GM19035 (cell line): Measurements from ENCODE around the gene CELF2.

Experiments used
- ATAC-seq: cut with Tn5 transposase; IDR thresholded peaks from one replicate; pipeline ENCODE4 v1.9.1; 2021; ENCODE audit not compliant: unreplicated experiment

Gene CELF2

GRCh38 chr10:11192304-11193000, 174.8 kb downstream of the CELF2 start:
- ATAC-seq, result no peak

GRCh38 chr10:11193001-11193551, 175.4 kb downstream of the CELF2 start:
- no peak for ATAC-seq

GRCh38 chr10:11194859-11195586, 177.4 kb downstream of the CELF2 start:
- ATAC-seq, result peak; percentile 28

GRCh38 chr10:11195623-11196022, 178.0 kb downstream of the CELF2 start:
- no peak for ATAC-seq

GRCh38 chr10:11197266-11197712, 179.6 kb downstream of the CELF2 start:
- peak; percentile 54 for ATAC-seq

GRCh38 chr10:11197878-11198277, 180.2 kb downstream of the CELF2 start:
- ATAC-seq, result no peak

GRCh38 chr10:11201911-11202310, 184.2 kb downstream of the CELF2 start:
- no peak for ATAC-seq

GRCh38 chr10:11204351-11204942, 186.8 kb downstream of the CELF2 start:
- no peak for ATAC-seq

- no peak for ATAC-seq
Measured at GRCh38 chr10:11205030-11205772, 187.5 kb downstream of the CELF2 start.

GRCh38 chr10:11206676-11207559, 189.2 kb downstream of the CELF2 start:
- no peak for ATAC-seq

GRCh38 chr10:11207560-11207844, 189.8 kb downstream of the CELF2 start:
- no peak for ATAC-seq

GRCh38 chr10:11208243-11208642, 190.6 kb downstream of the CELF2 start:
- no peak for ATAC-seq

- ATAC-seq, result peak; percentile 57
Measured at GRCh38 chr10:11208908-11209829, 191.5 kb downstream of the CELF2 start.

GRCh38 chr10:11209830-11210181, 192.1 kb downstream of the CELF2 start:
- ATAC-seq, result peak; percentile 24

GRCh38 chr10:11210211-11210922, 192.7 kb downstream of the CELF2 start:
- peak; percentile 6 for ATAC-seq

GRCh38 chr10:11212288-11213085, 194.8 kb downstream of the CELF2 start:
- ATAC-seq, result no peak

GRCh38 chr10:11213137-11213536, 195.5 kb downstream of the CELF2 start:
- ATAC-seq, result no peak

- ATAC-seq, result no peak
Measured at GRCh38 chr10:11214407-11214806, 196.7 kb downstream of the CELF2 start.
